Choroid plexus epithelial cell (primary cell): Measurements from ENCODE around the gene RARRES2.
"Not testable (repeated sequence)": the region's sequence is repeated elsewhere in the genome, so short reads cannot be mapped to it uniquely, and the experiment has no call there.

Experiments
- DNase-seq: peaks from one replicate; pipeline ENCODE4 v3.0.0-alpha.2; 2010; ENCODE audit warnings: low read depth
- H3K4me3 ChIP-seq: 2 replicates; pipeline ENCODE4 v1.5.1; 2011; ENCODE audit warnings: low read depth, mild to moderate bottlenecking, control low read depth, low read length, moderate library complexity
- TF ChIP-seq, protein P1 (sequence below): conservative IDR thresholded peaks from 2 replicates; pipeline ENCODE4 v1.5.1; 2011; ENCODE audit warnings: low read depth, mild to moderate bottlenecking, control low read depth, inconsistent platforms, low read length, moderate library complexity

Gene RARRES2

DNA sequence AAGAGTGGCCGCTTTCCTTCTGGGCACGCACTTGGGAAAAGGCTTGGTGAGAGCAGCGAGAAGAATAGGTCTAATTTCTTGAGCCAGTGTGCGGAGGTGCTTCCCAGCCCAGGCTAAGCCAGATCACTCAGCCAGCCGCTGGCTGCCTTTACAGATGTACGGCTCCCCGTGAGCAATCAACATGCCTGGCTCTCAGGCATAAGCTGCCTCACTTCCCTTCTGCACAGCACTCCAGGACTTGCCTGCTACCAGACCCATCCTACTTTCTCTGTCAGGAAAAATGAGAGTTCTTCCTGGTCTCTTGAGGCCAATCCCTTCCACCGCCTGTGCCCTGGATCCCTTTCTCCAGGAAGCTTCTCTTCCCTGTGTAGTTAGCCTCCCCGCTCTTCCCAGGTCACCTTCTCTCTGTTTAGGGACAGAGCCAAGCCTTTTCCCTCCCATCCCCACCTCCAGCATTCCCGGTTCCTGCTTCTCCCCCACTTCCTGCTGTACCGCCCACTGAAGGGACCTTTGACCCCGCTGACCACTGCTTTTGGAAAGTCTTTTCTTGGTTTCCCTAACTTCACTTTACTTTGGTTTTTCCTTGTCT, 17.0 kb downstream of the RARRES2 start:
- TF ChIP-seq, protein P1, sequence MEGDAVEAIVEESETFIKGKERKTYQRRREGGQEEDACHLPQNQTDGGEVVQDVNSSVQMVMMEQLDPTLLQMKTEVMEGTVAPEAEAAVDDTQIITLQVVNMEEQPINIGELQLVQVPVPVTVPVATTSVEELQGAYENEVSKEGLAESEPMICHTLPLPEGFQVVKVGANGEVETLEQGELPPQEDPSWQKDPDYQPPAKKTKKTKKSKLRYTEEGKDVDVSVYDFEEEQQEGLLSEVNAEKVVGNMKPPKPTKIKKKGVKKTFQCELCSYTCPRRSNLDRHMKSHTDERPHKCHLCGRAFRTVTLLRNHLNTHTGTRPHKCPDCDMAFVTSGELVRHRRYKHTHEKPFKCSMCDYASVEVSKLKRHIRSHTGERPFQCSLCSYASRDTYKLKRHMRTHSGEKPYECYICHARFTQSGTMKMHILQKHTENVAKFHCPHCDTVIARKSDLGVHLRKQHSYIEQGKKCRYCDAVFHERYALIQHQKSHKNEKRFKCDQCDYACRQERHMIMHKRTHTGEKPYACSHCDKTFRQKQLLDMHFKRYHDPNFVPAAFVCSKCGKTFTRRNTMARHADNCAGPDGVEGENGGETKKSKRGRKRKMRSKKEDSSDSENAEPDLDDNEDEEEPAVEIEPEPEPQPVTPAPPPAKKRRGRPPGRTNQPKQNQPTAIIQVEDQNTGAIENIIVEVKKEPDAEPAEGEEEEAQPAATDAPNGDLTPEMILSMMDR: no peak
- DNase-seq: peak; percentile 55
- peak overlapping the region; percentile 66 for H3K4me3 ChIP-seq

DNA sequence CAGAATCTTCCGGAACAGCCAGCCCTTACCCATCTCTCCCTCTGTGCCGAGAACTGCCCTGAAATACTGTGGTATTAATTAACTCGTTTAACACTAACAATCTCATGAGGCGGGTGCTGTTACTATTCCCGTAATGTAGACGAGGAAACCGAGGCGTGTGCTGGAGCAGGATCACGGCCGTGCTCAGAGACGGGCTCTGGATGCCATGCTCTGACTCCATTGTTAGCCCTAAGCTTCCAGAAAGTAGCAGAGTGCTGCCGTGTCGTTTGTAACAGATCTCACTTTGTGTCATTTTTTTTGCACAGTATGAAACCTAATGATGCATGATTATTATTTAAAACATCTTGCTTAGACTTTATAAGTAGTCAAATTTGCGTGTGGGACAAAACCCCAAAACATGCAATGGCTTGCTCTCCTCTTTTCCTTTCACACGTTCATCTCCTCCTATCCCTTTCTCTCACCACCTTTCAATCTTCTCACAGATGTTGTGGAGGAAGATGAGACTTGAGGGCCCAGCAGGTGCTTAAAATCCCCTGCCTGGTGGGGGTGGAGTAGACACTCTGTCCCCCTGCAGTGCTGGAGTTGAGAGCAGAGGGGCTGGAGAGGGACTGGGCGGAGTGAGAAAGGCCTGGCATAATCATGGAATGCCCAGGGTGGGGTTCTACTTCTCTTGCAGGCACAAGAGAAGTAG, 17.6 kb downstream of the RARRES2 start:
- H3K4me3 ChIP-seq: peak overlapping the region; percentile 66
- peak; percentile 17 for DNase-seq
- TF ChIP-seq, protein P1: no peak

DNA sequence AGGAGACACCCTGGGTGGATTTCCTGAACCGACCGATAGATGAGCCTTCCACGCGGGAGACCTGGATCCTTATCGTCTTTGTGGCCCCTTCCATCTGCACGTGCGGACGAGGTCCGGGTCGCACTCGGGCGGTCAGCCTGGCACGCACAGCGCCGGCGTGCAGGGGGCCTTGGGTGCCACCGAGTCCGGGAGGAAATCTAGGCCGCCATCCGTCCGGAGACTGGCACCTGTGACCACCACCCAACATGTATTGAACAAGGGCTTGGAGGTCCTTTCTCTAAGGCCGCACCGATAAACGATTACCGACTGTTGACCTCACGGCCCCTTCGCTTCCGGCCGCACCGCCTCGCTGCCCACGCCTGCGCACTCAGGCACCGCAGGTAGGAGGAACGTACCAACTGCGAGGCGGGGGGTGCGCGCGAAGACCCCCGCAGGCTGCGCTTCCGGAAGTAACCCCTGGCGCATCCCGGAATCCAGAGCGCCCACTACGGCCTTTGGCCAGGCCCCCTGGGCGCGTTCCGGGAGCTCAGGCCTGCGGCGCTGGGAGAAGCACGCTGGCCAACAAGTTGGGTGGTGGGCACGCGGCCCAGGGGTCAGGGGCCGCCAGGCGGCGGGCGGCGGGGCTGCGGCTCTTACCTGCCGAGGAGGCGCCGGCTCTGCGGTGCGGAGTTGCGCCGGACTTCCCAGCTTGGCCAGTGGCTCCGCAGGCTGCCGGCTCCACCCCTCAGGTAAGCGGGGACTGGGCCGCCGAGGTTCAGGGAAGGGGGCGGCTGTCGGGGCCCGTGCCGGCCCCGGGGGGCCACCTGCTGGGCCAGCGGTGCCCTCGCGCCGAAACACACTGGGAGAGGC, 18.4 kb downstream of the RARRES2 start, which contains the start of the genes ACTR3C and LRRC61:
Gene ACTR3C (minus strand): TSS at position 713 of the 849 bp plus-strand sequence. CDS start 28,249 bp downstream, outside the sequence.
Gene LRRC61 (plus strand): TSS at position 523 of the 849 bp plus-strand sequence. CDS start 13,507 bp downstream, outside the sequence.
- TF ChIP-seq, protein P1: no peak
- peak; percentile 15 for DNase-seq
- peak within 1 kb of the TSS; percentile 66 for H3K4me3 ChIP-seq

DNA sequence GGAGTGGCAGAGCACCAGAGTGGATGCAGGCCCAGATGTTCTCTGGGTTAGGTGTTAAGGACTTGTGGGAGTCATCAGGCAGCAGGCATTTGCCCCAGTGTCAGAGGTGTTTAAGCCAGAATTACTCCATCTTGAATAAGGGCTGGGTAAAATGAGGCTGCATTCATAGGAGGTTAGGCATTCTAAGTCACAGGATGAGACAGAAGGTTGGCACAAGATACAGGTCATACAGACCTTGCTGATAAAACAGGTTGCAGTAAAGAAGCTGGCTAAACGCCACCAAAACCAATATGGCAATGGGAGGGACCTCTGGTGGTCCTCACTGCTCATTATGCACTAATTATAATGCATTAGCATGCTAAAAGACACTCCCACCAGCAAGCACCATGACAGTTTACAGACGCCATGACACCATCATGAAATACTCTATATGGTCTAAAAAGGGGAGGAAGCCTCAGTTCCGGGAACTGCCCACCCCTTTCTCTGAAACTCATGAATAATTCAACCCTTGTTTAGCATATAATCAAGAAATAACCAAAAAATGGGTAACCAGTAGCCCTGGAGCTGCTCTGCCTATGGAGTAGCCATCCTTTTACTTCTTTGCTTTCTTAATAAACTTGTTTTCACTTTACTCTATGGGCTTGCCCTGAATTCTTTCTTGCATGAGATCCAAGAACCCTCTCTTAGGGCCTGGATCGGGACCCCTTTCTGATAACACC, 19.2 kb downstream of the RARRES2 start:
- DNase-seq: no peak
- peak overlapping the region; percentile 66 for H3K4me3 ChIP-seq
- TF ChIP-seq, protein P1: no peak

DNA sequence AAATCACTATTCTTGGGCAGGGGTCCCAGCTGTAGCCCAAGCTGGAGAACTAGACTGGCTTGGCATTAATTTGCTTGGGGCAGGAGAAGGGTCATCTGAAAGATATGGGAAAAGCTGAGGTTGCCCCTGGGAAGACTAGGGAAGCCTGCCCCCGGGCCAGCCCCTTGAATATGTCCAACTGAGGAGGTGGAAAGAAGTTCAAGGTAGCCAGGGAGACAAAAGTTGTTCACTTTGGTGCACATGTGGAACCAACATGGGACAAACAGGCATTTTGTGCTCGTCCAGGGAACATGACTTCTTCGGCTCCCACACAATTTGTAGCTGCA, 19.7 kb downstream of the RARRES2 start:
- TF ChIP-seq, protein P1: no peak
- no peak overlapping the region for H3K4me3 ChIP-seq
- no peak for DNase-seq

DNA sequence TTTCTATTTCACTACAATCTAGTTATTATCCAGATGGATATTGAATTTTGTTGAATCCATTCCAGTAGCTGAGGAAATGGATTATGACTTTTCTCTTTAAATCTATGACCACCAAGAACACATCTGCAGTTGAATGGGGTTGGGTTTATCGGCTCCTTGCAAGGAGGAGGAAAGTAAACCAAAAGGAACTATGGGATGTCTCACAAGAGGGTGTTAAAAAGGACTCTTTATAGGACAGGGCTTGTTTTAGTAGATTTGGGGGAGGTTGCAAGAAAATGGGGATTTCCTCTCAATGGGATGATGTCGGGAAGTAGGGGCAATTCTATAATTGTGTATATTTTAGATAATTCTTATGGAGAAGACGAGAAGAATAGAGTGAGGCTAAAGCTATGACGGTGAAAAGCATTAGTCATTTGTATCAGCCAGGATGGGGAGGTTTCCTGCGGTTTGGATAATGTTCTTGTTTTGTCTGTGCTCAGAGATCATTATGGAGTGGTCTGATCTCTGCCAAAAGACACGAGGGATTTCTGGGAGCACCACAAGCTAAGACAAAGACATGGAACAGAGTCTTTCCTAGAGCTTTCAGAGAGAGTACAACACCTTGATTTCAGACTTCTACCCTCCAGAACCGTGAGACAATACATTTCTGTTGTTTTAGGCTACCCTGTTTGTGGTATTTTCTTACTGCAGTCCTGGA, 23.5 kb downstream of the RARRES2 start:
- TF ChIP-seq, protein P1: no peak
- H3K4me3 ChIP-seq: no peak overlapping the region
- peak; percentile 79 for DNase-seq

DNA sequence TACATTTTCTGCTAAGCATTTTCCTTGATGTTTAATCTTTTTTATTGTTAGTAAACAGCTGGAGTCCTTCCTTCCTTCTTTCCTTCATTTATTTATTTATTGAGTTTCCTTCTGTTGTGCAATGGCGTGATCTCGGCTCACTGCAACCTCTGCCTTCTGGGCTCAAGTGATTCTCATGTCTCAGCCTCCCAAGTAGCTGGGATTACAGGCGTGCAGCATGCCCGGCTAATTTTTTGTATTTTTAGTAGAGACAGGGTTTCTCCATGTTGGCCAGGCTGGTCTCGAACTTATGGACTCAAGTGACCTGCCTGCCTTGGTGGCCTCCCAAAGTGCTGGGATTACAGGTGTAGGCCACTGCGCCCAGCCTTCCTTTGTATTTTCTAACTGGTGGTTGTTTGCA, 24.4 kb downstream of the RARRES2 start:
- DNase-seq, H3K4me3 ChIP-seq: not testable (repeated sequence)
